Activated gamma-delta T cell treated with anti-CD3 and anti-CD28 coated beads, Interleukin-2, amount 50 U/mL, for 16 hours (primary cell): ENCODE data around the gene RRP1B.
"Not testable (repeated sequence)": the region's sequence is repeated elsewhere in the genome, so short reads cannot be mapped to it uniquely, and the experiment has no call there.

ENCODE experiments used
- DNase-seq: peaks from one replicate; pipeline ENCODE4 v3.0.0-alpha.2; 2020; ENCODE audit warnings: low read depth

Gene RRP1B

GRCh38 chr21:43667191-43667904 is 8.0 kb downstream of the RRP1B start:
- DNase-seq = no peak

- no peak for DNase-seq
Measured at GRCh38 chr21:43669828-43670605, 10.7 kb downstream of the RRP1B start.

GRCh38 chr21:43675871-43676270 is 16.5 kb downstream of the RRP1B start:
- no peak for DNase-seq

- DNase-seq = no peak
Measured at GRCh38 chr21:43676391-43676790, 17.0 kb downstream of the RRP1B start.

GRCh38 chr21:43679951-43680350 is 20.6 kb downstream of the RRP1B start:
- no peak for DNase-seq

GRCh38 chr21:43680421-43680820 is 21.1 kb downstream of the RRP1B start:
- DNase-seq = not testable (repeated sequence)

GRCh38 chr21:43681650-43682049 is 22.3 kb downstream of the RRP1B start:
- no peak for DNase-seq

- DNase-seq = no peak
Measured at GRCh38 chr21:43684424-43684823, 25.1 kb downstream of the RRP1B start.

GRCh38 chr21:43686811-43687565 is 27.6 kb downstream of the RRP1B start:
- DNase-seq = no peak

GRCh38 chr21:43687566-43688399 is 28.4 kb downstream of the RRP1B start:
- DNase-seq = no peak

GRCh38 chr21:43688906-43689305 is 29.5 kb downstream of the RRP1B start:
- DNase-seq = no peak

GRCh38 chr21:43689556-43690337 is 30.4 kb downstream of the RRP1B start:
- DNase-seq = no peak

- DNase-seq = no peak
Measured at GRCh38 chr21:43690346-43690745, 31.0 kb downstream of the RRP1B start.

GRCh38 chr21:43691086-43691795 is 31.9 kb downstream of the RRP1B start:
- DNase-seq = no peak

GRCh38 chr21:43691801-43692200 is 32.4 kb downstream of the RRP1B start:
- no peak for DNase-seq

GRCh38 chr21:43692949-43693348 is 33.6 kb downstream of the RRP1B start:
- DNase-seq = no peak

GRCh38 chr21:43693981-43694380 is 34.6 kb downstream of the RRP1B start:
- no peak for DNase-seq

GRCh38 chr21:43694437-43695079 is 35.2 kb downstream of the RRP1B start:
- DNase-seq = no peak

- no peak for DNase-seq
Measured at GRCh38 chr21:43696214-43696613, 36.9 kb downstream of the RRP1B start.
